ENCODE data around the gene SELENON. TPM values are rescaled to one million over a fixed set of nuclear protein-coding genes. Genes with fewer than 3 reads are reported as not detected.

SELENON gene
- total RNA-seq, 1 donor from 2014 or later = 83.4 TPM

- Histone ChIP-seq H3K27me3 (ENCODE audit: low read depth) (no peaks in the 10 kb centered on the region), H3K4me1 (peaks cover 24% of the 10 kb centered on the region), H3K27ac (no peak overlapping the region), H3K36me3 (no peaks in the 10 kb centered on the region), H3K9me3 (no peaks in the 10 kb centered on the region), H3K4me3 (no peak overlapping the region)
- ATAC-seq = no peak
- DNase-seq = no peak
- intact Hi-C loops (cut with DNase I) = no loop called here
- no peak for TF ChIP-seq CTCF (IDR thresholded peaks at IDR 0.05)
These were observed 56.9 kb downstream of the SELENON start for GRCh38 chr1:25856856-25857255.

GRCh38 chr1:25858494-25858893 is 58.5 kb downstream of the SELENON start:
- intact Hi-C loops (cut with DNase I) = no loop called here
- DNase-seq = no peak
- Histone ChIP-seq H3K4me1 (peaks cover 24% of the 10 kb centered on the region), H3K27ac (no peak overlapping the region), H3K4me3 (peak overlapping the region; percentile 55), H3K27me3 (ENCODE audit: low read depth) (no peaks in the 10 kb centered on the region), H3K36me3 (peaks cover 11% of the 10 kb centered on the region), H3K9me3 (no peaks in the 10 kb centered on the region)
- no peak for ATAC-seq
- no peak for TF ChIP-seq CTCF (IDR thresholded peaks at IDR 0.05)

- intact Hi-C loops (cut with DNase I) = no loop called here
- H3K4me1 ChIP-seq = peaks cover 24% of the 10 kb centered on the region
- H3K36me3 ChIP-seq = peaks cover 11% of the 10 kb centered on the region
- H3K27me3 ChIP-seq (ENCODE audit: low read depth) = no peaks in the 10 kb centered on the region
- DNase-seq (peak; percentile 93), ATAC-seq (peak; percentile 98 to 99)
- H3K4me3 ChIP-seq = peak within 1 kb of the TSS; percentile 55
- no peak for TF ChIP-seq CTCF (IDR thresholded peaks at IDR 0.05)
- H3K9me3 ChIP-seq = no peaks in the 10 kb centered on the region
- peak within 1 kb of the TSS; percentile 70 for H3K27ac ChIP-seq
These were observed 59.2 kb downstream of the SELENON start, which contains the start of gene AUNIP for GRCh38 chr1:25858906-25859789. TSS of gene AUNIP (minus strand) at chr1:25859457. CDS start at chr1:25859357, 100 bp downstream.

GRCh38 chr1:25861316-25862286 is 61.6 kb downstream of the SELENON start:
- Histone ChIP-seq H3K27me3 (ENCODE audit: low read depth) (no peaks in the 10 kb centered on the region), H3K4me3 (no peak overlapping the region), H3K9me3 (no peaks in the 10 kb centered on the region), H3K4me1 (peaks cover 24% of the 10 kb centered on the region), H3K36me3 (peaks cover 11% of the 10 kb centered on the region), H3K27ac (no peak overlapping the region)
- intact Hi-C loops (cut with DNase I) = no loop called here
- no peak for TF ChIP-seq CTCF (IDR thresholded peaks at IDR 0.05)
- ATAC-seq (no peak), DNase-seq (no peak)

- peaks cover 11% of the 10 kb centered on the region for H3K36me3 ChIP-seq
- ATAC-seq = no peak
- no peak for DNase-seq
- no peaks in the 10 kb centered on the region for H3K9me3 ChIP-seq
- no peak for TF ChIP-seq CTCF (IDR thresholded peaks at IDR 0.05)
- H3K27me3 ChIP-seq (ENCODE audit: low read depth) = no peaks in the 10 kb centered on the region
- peaks cover 24% of the 10 kb centered on the region for H3K4me1 ChIP-seq
- intact Hi-C loops (cut with DNase I) = no loop called here
- H3K27ac ChIP-seq = no peak overlapping the region
- H3K4me3 ChIP-seq = no peak overlapping the region
These were observed 62.9 kb downstream of the SELENON start for GRCh38 chr1:25862785-25863485.
